ENCODE data around the gene TRPM4.
"Not testable (repeated sequence)": the region's sequence is repeated elsewhere in the genome, so short reads cannot be mapped to it uniquely, and the experiment has no call there.

Gene TRPM4

GRCh38 chr19:49157445-49158224, at the start of gene TRPM4:
Gene TRPM4 (plus strand): TSS chr19:49157792. CDS start chr19:49157867, 75 bp downstream.
- DNase-seq: peak; percentile 52

GRCh38 chr19:49109051-49109450, 48.5 kb upstream of the TRPM4 start:
- no peak for DNase-seq

GRCh38 chr19:49109569-49110233, 47.9 kb upstream of the TRPM4 start:
- DNase-seq: no peak

GRCh38 chr19:49110567-49110966, 47.0 kb upstream of the TRPM4 start:
- no peak for DNase-seq

- no peak for DNase-seq
These were observed 46.2 kb upstream of the TRPM4 start for GRCh38 chr19:49111218-49111998.

GRCh38 chr19:49113762-49114629, 43.6 kb upstream of the TRPM4 start, which contains the start of gene LIN7B:
Gene LIN7B (plus strand): TSS chr19:49114370. CDS start chr19:49114405, 35 bp downstream.
- DNase-seq: peak; percentile 77

- DNase-seq: peak; percentile 50
These were observed 42.8 kb upstream of the TRPM4 start for GRCh38 chr19:49114630-49115363.

- DNase-seq: no peak
These were observed 41.0 kb upstream of the TRPM4 start for GRCh38 chr19:49116544-49116943.

GRCh38 chr19:49117677-49118564, 39.7 kb upstream of the TRPM4 start:
- DNase-seq: no peak

GRCh38 chr19:49118565-49119410, 38.8 kb upstream of the TRPM4 start, which contains the start of gene C19orf73:
Gene C19orf73 (minus strand): TSS chr19:49119143. CDS start chr19:49119022, 121 bp downstream.
- peak; percentile 94 for DNase-seq

- peak; percentile 18 for DNase-seq
These were observed 37.9 kb upstream of the TRPM4 start, which contains the start of gene PPFIA3 for GRCh38 chr19:49119411-49120324. Gene PPFIA3 (plus strand): TSS chr19:49119544. CDS start chr19:49127874, 8,330 bp downstream.

GRCh38 chr19:49120325-49120683, 37.3 kb upstream of the TRPM4 start:
- no peak for DNase-seq

GRCh38 chr19:49120868-49121267, 36.7 kb upstream of the TRPM4 start:
- DNase-seq: no peak

- not testable (repeated sequence) for DNase-seq
These were observed 35.8 kb upstream of the TRPM4 start for GRCh38 chr19:49121841-49122240.

- not testable (repeated sequence) for DNase-seq
These were observed 34.3 kb upstream of the TRPM4 start for GRCh38 chr19:49123285-49123684.

- DNase-seq: no peak
These were observed 32.4 kb upstream of the TRPM4 start for GRCh38 chr19:49125025-49125731.

GRCh38 chr19:49126575-49126974, 31.0 kb upstream of the TRPM4 start:
- no peak for DNase-seq

- DNase-seq: not testable (repeated sequence)
These were observed 30.4 kb upstream of the TRPM4 start for GRCh38 chr19:49127225-49127624.
